ENCODE results near the gene POP4. TPM values are rescaled to one million over a fixed set of nuclear protein-coding genes. Genes with fewer than 3 reads are reported as not detected.

The POP4 gene
- total and polyA plus RNA-seq, 10 of the 15 experiments (the other 5 are each of a cell fraction or from before 2014, with no cell fraction given): 52.1 to 231 (median 118) TPM

- no peaks in the 10 kb centered on the region for H3K27me3 ChIP-seq (replicated peaks in 1 of 2; ENCODE audit: control insufficient read depth in 2 of 2, insufficient read depth in 2 of 2, low read length in 1 of 2)
- POLR2A ChIA-PET: no interaction called here
- no peak for FAIRE-seq
- BruUV-seq (replicated peaks): no TSS peak
- SMC1A ChIA-PET (ENCODE audit: uncharacterized antibody, unreplicated experiment): interaction anchor here (1.7 kb wide), 1 partner anchor 33 kb away, joined by 4 read pairs; no protein-coding TSS in a partner anchor
- no peaks in the 10 kb centered on the region for H3K79me2 ChIP-seq (ENCODE audit: control insufficient read depth, insufficient read depth, low read length)
- intact Hi-C loops (cut with micrococcal nuclease; ENCODE audit: unreplicated experiment) (no loop called here), in situ Hi-C loops (cut with MboI) (no loop called here)
- H3K9me3 ChIP-seq (replicated peaks; ENCODE audit: control insufficient read depth, insufficient read depth, low read length): no peaks in the 10 kb centered on the region
- no peaks in the 10 kb centered on the region for H3K4me1 ChIP-seq (ENCODE audit: control insufficient read depth, insufficient read depth, low read length)
- ATAC-seq: no peak
- no peak overlapping the region for H3K4me3 ChIP-seq
- WGBS (ENCODE audit: insufficient coverage, insufficient replicate concordance, low lambda C conversion rate, missing lambda C conversion rate): 24% methylated on average over 2 of the region's 2 CpGs
- H3K36me3 ChIP-seq (ENCODE audit: control insufficient read depth in 2 of 2, insufficient read depth in 2 of 2, low read length in 1 of 2): no peaks in the 10 kb centered on the region
- no peak overlapping the region for H3K27ac ChIP-seq (ENCODE audit: control insufficient read depth, insufficient read depth)
- CTCF ChIA-PET: interaction anchor here (0.8 to 1.1 kb wide), 4 partner anchors 15 to 35 kb away, joined by 3 to 4 read pairs (median 3); partner anchors contain the start of gene PLEKHF1
- no peak overlapping the region for H2AFZ ChIP-seq (ENCODE audit: control insufficient read depth, low read depth, low read length)
- TF ChIP-seq GABPA (IDR thresholded peaks at IDR 0.05; ENCODE audit: low read depth): no peak
- no peak for TF ChIP-seq RB1 (IDR thresholded peaks at IDR 0.05; ENCODE audit: borderline replicate concordance)
- TF ChIP-seq RCOR1 (conservative IDR thresholded peaks at IDR 0.05; ENCODE audit: low read depth, low read length): no peak
- no peak for TF ChIP-seq MTA3 (IDR thresholded peaks at IDR 0.05; ENCODE audit: borderline replicate concordance, low read length)
- no peak for TF ChIP-seq SMAD5 (IDR thresholded peaks at IDR 0.05; ENCODE audit: low read depth)
- TF ChIP-seq, protein P1, sequence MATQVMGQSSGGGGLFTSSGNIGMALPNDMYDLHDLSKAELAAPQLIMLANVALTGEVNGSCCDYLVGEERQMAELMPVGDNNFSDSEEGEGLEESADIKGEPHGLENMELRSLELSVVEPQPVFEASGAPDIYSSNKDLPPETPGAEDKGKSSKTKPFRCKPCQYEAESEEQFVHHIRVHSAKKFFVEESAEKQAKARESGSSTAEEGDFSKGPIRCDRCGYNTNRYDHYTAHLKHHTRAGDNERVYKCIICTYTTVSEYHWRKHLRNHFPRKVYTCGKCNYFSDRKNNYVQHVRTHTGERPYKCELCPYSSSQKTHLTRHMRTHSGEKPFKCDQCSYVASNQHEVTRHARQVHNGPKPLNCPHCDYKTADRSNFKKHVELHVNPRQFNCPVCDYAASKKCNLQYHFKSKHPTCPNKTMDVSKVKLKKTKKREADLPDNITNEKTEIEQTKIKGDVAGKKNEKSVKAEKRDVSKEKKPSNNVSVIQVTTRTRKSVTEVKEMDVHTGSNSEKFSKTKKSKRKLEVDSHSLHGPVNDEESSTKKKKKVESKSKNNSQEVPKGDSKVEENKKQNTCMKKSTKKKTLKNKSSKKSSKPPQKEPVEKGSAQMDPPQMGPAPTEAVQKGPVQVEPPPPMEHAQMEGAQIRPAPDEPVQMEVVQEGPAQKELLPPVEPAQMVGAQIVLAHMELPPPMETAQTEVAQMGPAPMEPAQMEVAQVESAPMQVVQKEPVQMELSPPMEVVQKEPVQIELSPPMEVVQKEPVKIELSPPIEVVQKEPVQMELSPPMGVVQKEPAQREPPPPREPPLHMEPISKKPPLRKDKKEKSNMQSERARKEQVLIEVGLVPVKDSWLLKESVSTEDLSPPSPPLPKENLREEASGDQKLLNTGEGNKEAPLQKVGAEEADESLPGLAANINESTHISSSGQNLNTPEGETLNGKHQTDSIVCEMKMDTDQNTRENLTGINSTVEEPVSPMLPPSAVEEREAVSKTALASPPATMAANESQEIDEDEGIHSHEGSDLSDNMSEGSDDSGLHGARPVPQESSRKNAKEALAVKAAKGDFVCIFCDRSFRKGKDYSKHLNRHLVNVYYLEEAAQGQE (IDR thresholded peaks at IDR 0.05; ENCODE audit: low read depth, low read length): no peak
- no peak for TF ChIP-seq ATF3 (IDR thresholded peaks at IDR 0.05; ENCODE audit: borderline replicate concordance, extremely low read depth, low read depth, low read length)
- no peak for TF ChIP-seq E4F1 (IDR thresholded peaks at IDR 0.05; ENCODE audit: borderline replicate concordance, partially characterized antibody)
- no peak for TF ChIP-seq NR2F1 (conservative IDR thresholded peaks at IDR 0.05)
- TF ChIP-seq IRF3 (IDR thresholded peaks at IDR 0.05): no peak
- no peak for TF ChIP-seq BMI1 (IDR thresholded peaks at IDR 0.05; ENCODE audit: borderline replicate concordance)
- no peak for TF ChIP-seq ZBED1 (IDR thresholded peaks at IDR 0.05; ENCODE audit: borderline replicate concordance)
- TF ChIP-seq PML (IDR thresholded peaks at IDR 0.05; ENCODE audit: low read length): no peak
- H3K4me2 ChIP-seq (ENCODE audit: control insufficient read depth, insufficient read depth): no peak overlapping the region
- H4K20me1 ChIP-seq (ENCODE audit: control insufficient read depth, insufficient read depth): no peaks in the 10 kb centered on the region
- DNase-seq (ENCODE audit: low read depth, low spot score): no peak
- no peak overlapping the region for H3K9ac ChIP-seq (ENCODE audit: control insufficient read depth, insufficient read depth, low read length)
- RAD21 ChIA-PET (ENCODE audit: unreplicated experiment): no interaction called here
These were observed 27.9 kb downstream of the POP4 start for GRCh38 chr19:29634002-29634401.
